HCT116 (cell line): ENCODE measurements around the gene STPG1. TPM values are rescaled to one million over a fixed set of nuclear protein-coding genes. Genes with fewer than 3 reads are reported as not detected.

Source experiments
- ATAC-seq: fragments of 200-7000 bp; cut with Tn5 transposase; 2 replicates; pipeline ENCODE4 v1.9.1; 2020; ENCODE audit warnings: mild to moderate bottlenecking, moderate library complexity
- BruUV-seq: library from RNA; stranded (reverse); fragments of 400-500 nt; replicated peaks from 2 replicates; lab custom pipeline; 2021; lab: Mats Ljungman, UMichigan
- CTCF ChIA-PET: fragments of 300-600 bp; sonication (Branson Sonifier 250); formaldehyde crosslinking; loops from one replicate; lab custom pipeline; 2021; ENCODE audit warnings: antibody characterized with exemption; lab: Charles Lee
- POLR2A ChIA-PET: fragments of 300-600, 350-600 bp; sonication (Branson Sonifier 250); formaldehyde crosslinking; loops from one replicate; lab custom pipeline; 2021; ENCODE audit warnings: antibody characterized with exemption; lab: Charles Lee
- RAD21 ChIA-PET, 2 experiments: fragments of 300-600 bp; sonication (Branson Sonifier 250); formaldehyde crosslinking; loops; one replicate each; lab custom pipeline; 2023; ENCODE audit warnings: low total read pairs in 2 of 2; ENCODE audit not compliant: uncharacterized antibody in 2 of 2, unreplicated experiment in 2 of 2, low non-redundant PET in 1 of 2; lab: Charles Lee
- DNase-seq: peaks from one replicate; pipeline ENCODE4 v3.0.0-alpha.2; 2010; ENCODE audit warnings: low read depth, low spot score
- H2AFZ ChIP-seq: fragments of 200-600 bp; shearing (Covaris generic), sonication (generic); 2 replicates; pipeline ENCODE4 v1.6.1; 2017; ENCODE audit warnings: low read depth, mixed run types, mixed read lengths, antibody characterized with exemption, low read length; ENCODE audit not compliant: poor library complexity, severe bottlenecking
- H3K27ac ChIP-seq: 2 replicates; pipeline ENCODE4 v1.5.1; 2012; ENCODE audit warnings: low read depth, low read length
- H3K27me3 ChIP-seq: fragments of 200-600 bp; sonication (generic); 2 replicates; pipeline ENCODE4 v1.6.1; 2016; ENCODE audit warnings: mixed run types, low read length, mixed read lengths; ENCODE audit not compliant: insufficient read depth
- H3K36me3 ChIP-seq, 2 experiments: fragments of 200-500 bp in 1 of 2; fragments of 200-600 bp in 1 of 2; sonication (Bioruptor generic) in 1 of 2; sonication (generic) in 1 of 2; 2 replicates each; pipeline versions ENCODE4 v1.5.1 to v1.6.1; 2014 to 2016; ENCODE audit warnings: low read length in 2 of 2, inconsistent platforms in 1 of 2, mixed read lengths in 1 of 2, mixed run types in 1 of 2; ENCODE audit not compliant: insufficient read depth in 2 of 2, control insufficient read depth in 1 of 2
- H3K4me1 ChIP-seq, 2 experiments: fragments of 200-600 bp in 1 of 2; sonication (generic) in 1 of 2; 2 replicates each; pipeline versions ENCODE4 v1.5.1 to v1.6.1; 2012 to 2017; ENCODE audit warnings: low read length in 2 of 2, inconsistent platforms in 1 of 2, mild to moderate bottlenecking in 1 of 2, mixed read lengths in 1 of 2, mixed run types in 1 of 2, moderate library complexity in 1 of 2; ENCODE audit not compliant: insufficient read depth in 2 of 2, control insufficient read depth in 1 of 2
- H3K4me2 ChIP-seq: fragments of 200-600 bp; sonication (generic); 2 replicates; pipeline ENCODE4 v1.6.1; 2017; ENCODE audit warnings: mixed run types, low read length, mixed read lengths
- H3K4me3 ChIP-seq, 2 experiments: fragments of 200-600 bp in 1 of 2; sonication (generic) in 1 of 2; replicated peaks in 1 of 2; 2 replicates each; pipeline ENCODE4 v1.5.1; 2011 to 2016; ENCODE audit warnings: low read length in 2 of 2, control low read depth in 1 of 2, low read depth in 1 of 2, mild to moderate bottlenecking in 1 of 2, mixed read lengths in 1 of 2, mixed run types in 1 of 2
- H3K79me2 ChIP-seq: fragments of 200-600 bp; sonication (generic); 2 replicates; pipeline ENCODE4 v1.6.1; 2017; ENCODE audit warnings: mild to moderate bottlenecking, mixed run types, low read length, moderate library complexity, mixed read lengths; ENCODE audit not compliant: insufficient read depth
- H3K9ac ChIP-seq: fragments of 200-600 bp; sonication (generic); 2 replicates; pipeline ENCODE4 v1.6.1; 2016; ENCODE audit warnings: low read length, mixed read lengths
- H3K9me2 ChIP-seq: fragments of 200-600 bp; sonication (generic), shearing (Covaris generic); 2 replicates; pipeline ENCODE4 v1.6.1; 2017; ENCODE audit warnings: mixed run types, mild to moderate bottlenecking, moderate library complexity; ENCODE audit not compliant: insufficient read depth
- H3K9me3 ChIP-seq, 2 experiments: fragments of 200-500 bp in 1 of 2; fragments of 200-600 bp in 1 of 2; sonication (Bioruptor generic) in 1 of 2; sonication (generic) in 1 of 2; 2 replicates each; pipeline ENCODE4 v1.6.1; 2014 to 2017; ENCODE audit warnings: low read length in 2 of 2, mixed read lengths in 2 of 2, inconsistent platforms in 1 of 2, low read depth in 1 of 2, mild to moderate bottlenecking in 1 of 2, mixed run types in 1 of 2, moderate library complexity in 1 of 2; ENCODE audit not compliant: control insufficient read depth in 1 of 2, insufficient read depth in 1 of 2
- H4K20me1 ChIP-seq: fragments of 200-600 bp; sonication (generic), shearing (Covaris generic); 2 replicates; pipeline ENCODE4 v1.6.1; 2017; ENCODE audit warnings: mixed run types, mild to moderate bottlenecking, moderate library complexity; ENCODE audit not compliant: insufficient read depth
- CBX3 ChIP-seq: IDR thresholded peaks from 2 replicates; pipeline ENCODE4 v1.6.1; 2012; ENCODE audit warnings: low read depth
- CEBPB ChIP-seq: IDR thresholded peaks from 2 replicates; pipeline ENCODE4 v1.6.1; 2012; ENCODE audit warnings: low read depth
- EGR1 ChIP-seq: IDR thresholded peaks from 2 replicates; pipeline ENCODE4 v1.6.1; 2012; ENCODE audit warnings: low read depth
- ELF1 ChIP-seq: IDR thresholded peaks from 2 replicates; pipeline ENCODE4 v1.6.1; 2012; ENCODE audit warnings: low read depth, borderline replicate concordance
- EZH2phosphoT487 ChIP-seq: fragments of 200-600 bp; IDR thresholded peaks from 2 replicates; pipeline ENCODE4 v1.6.1; 2018; ENCODE audit warnings: antibody characterized with exemption, borderline replicate concordance
- FOSL1 ChIP-seq: IDR thresholded peaks from 2 replicates; pipeline ENCODE4 v1.6.1; 2012; ENCODE audit warnings: low read depth
- JUND ChIP-seq: IDR thresholded peaks from 2 replicates; pipeline ENCODE4 v1.6.1; 2012
- POLR2AphosphoS5 ChIP-seq: IDR thresholded peaks from 2 replicates; pipeline ENCODE4 v1.6.1; 2011; ENCODE audit warnings: mild to moderate bottlenecking, low read depth, low read length, moderate library complexity
- RAD21 ChIP-seq: IDR thresholded peaks from 2 replicates; pipeline ENCODE4 v1.6.1; 2012; ENCODE audit warnings: low read depth, mild to moderate bottlenecking
- SRF ChIP-seq: IDR thresholded peaks from 2 replicates; pipeline ENCODE4 v1.6.1; 2012; ENCODE audit warnings: low read depth
- TCF7L2 ChIP-seq: IDR thresholded peaks from 2 replicates; pipeline ENCODE4 v1.7.0; 2011; ENCODE audit warnings: borderline replicate concordance, inconsistent platforms; ENCODE audit not compliant: insufficient read depth, insufficient read length; ENCODE audit errors: extremely low read depth
- ZFX ChIP-seq: fragments of 450-650 bp; IDR thresholded peaks from 2 replicates; pipeline ENCODE4 v1.6.1; 2017
- intact Hi-C: fragments of 100-400 bp; cut with micrococcal nuclease; formaldehyde crosslinking; loops from 2 replicates; pipeline ENCODE4 v1.10.0; 2022
- total RNA-seq: library from RNA; stranded (reverse); gene quantifications from one replicate; pipeline ENCODE4 v1.2.1, GENCODE V29; 2021; ENCODE audit not compliant: unreplicated experiment
- TF ChIP-seq, protein P1 (sequence below): IDR thresholded peaks from 2 replicates; pipeline ENCODE4 v1.6.1; 2012; ENCODE audit warnings: low read depth

STPG1 gene
- total RNA-seq, 1 experiment from 2014 or later: 13.4 TPM

- H3K36me3 ChIP-seq: no peaks in the 10 kb centered on the region
- CTCF ChIA-PET: interaction anchor here (1.0 kb wide), 1 partner anchor 28 kb away, joined by 3 read pairs; the partner anchor contains the start of gene NIPAL3
- POLR2A ChIA-PET: no interaction called here
- DNase-seq (no peak), ATAC-seq (no peak)
- TF ChIP-seq JUND (no peak), CEBPB (no peak), EGR1 (no peak), RAD21 (no peak), POLR2AphosphoS5 (no peak), CBX3 (no peak), SRF (no peak), ELF1 (no peak), ZFX (no peak), TCF7L2 (no peak), FOSL1 (no peak), EZH2phosphoT487 (no peak)
- TF ChIP-seq, protein P1, sequence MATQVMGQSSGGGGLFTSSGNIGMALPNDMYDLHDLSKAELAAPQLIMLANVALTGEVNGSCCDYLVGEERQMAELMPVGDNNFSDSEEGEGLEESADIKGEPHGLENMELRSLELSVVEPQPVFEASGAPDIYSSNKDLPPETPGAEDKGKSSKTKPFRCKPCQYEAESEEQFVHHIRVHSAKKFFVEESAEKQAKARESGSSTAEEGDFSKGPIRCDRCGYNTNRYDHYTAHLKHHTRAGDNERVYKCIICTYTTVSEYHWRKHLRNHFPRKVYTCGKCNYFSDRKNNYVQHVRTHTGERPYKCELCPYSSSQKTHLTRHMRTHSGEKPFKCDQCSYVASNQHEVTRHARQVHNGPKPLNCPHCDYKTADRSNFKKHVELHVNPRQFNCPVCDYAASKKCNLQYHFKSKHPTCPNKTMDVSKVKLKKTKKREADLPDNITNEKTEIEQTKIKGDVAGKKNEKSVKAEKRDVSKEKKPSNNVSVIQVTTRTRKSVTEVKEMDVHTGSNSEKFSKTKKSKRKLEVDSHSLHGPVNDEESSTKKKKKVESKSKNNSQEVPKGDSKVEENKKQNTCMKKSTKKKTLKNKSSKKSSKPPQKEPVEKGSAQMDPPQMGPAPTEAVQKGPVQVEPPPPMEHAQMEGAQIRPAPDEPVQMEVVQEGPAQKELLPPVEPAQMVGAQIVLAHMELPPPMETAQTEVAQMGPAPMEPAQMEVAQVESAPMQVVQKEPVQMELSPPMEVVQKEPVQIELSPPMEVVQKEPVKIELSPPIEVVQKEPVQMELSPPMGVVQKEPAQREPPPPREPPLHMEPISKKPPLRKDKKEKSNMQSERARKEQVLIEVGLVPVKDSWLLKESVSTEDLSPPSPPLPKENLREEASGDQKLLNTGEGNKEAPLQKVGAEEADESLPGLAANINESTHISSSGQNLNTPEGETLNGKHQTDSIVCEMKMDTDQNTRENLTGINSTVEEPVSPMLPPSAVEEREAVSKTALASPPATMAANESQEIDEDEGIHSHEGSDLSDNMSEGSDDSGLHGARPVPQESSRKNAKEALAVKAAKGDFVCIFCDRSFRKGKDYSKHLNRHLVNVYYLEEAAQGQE: no peak
- intact Hi-C loops: no loop called here
- no peak overlapping the region for H3K27ac ChIP-seq
- H3K4me2 ChIP-seq: no peak overlapping the region
- peaks cover 0 to 4% of the 10 kb centered on the region in 2 experiments; a peak in 1 of 4 replicates for H3K4me1 ChIP-seq
- no peaks in the 10 kb centered on the region for H4K20me1 ChIP-seq
- H3K9me2 ChIP-seq: no peaks in the 10 kb centered on the region
- H3K9me3 ChIP-seq: no peaks in the 10 kb centered on the region
- no peak overlapping the region for H3K4me3 ChIP-seq
- no peak overlapping the region for H2AFZ ChIP-seq
- no peak overlapping the region for H3K9ac ChIP-seq
- H3K79me2 ChIP-seq: no peaks in the 10 kb centered on the region
- no peaks in the 10 kb centered on the region for H3K27me3 ChIP-seq
- RAD21 ChIA-PET: no interaction called here
- BruUV-seq: no TSS peak
Measured at GRCh38 chr1:24443241-24443656, 29.7 kb upstream of the STPG1 start.
